ENCODE results near the gene P2RY4. TPM values are rescaled to one million over a fixed set of nuclear protein-coding genes. Genes with fewer than 3 reads are reported as not detected.

Gene P2RY4
- total RNA-seq = not detected

DNA sequence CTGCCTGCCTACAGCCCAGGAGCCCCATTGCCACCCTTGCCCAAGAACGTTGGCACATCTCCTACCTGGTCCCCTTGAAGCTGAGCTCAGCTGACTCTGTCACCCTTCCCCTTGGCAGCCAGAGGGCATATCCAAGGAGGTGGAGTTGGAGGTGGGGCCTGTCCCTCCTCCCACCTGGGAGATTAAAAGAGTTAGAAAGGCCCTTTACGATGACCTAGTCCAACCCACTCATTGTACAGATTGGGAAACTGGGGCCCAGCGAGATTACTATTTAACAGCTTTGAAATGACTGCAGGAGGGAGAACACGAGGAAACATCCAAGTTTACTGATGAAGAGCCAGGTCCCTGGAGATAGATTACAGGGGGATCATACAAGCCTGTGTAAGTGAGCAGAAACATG is at the start of gene P2RY4:
P2RY4 (minus strand) TSS at position 101 of the 400 bp plus-strand sequence. CDS start 580 bp downstream, outside the sequence.
- TF ChIP-seq, protein P1, sequence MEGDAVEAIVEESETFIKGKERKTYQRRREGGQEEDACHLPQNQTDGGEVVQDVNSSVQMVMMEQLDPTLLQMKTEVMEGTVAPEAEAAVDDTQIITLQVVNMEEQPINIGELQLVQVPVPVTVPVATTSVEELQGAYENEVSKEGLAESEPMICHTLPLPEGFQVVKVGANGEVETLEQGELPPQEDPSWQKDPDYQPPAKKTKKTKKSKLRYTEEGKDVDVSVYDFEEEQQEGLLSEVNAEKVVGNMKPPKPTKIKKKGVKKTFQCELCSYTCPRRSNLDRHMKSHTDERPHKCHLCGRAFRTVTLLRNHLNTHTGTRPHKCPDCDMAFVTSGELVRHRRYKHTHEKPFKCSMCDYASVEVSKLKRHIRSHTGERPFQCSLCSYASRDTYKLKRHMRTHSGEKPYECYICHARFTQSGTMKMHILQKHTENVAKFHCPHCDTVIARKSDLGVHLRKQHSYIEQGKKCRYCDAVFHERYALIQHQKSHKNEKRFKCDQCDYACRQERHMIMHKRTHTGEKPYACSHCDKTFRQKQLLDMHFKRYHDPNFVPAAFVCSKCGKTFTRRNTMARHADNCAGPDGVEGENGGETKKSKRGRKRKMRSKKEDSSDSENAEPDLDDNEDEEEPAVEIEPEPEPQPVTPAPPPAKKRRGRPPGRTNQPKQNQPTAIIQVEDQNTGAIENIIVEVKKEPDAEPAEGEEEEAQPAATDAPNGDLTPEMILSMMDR (IDR thresholded peaks at IDR 0.05) = no peak
- Histone ChIP-seq H3K36me3 (no peaks in the 10 kb centered on the region), H3K4me3 (no peak within 1 kb of the TSS), H3K9me3 (no peaks in the 10 kb centered on the region), H3K27me3 (no peaks in the 10 kb centered on the region), H3K4me1 (no peaks in the 10 kb centered on the region), H3K27ac (no peak within 1 kb of the TSS)
- DNase-seq (ENCODE audit: low spot score) = no peak

DNA sequence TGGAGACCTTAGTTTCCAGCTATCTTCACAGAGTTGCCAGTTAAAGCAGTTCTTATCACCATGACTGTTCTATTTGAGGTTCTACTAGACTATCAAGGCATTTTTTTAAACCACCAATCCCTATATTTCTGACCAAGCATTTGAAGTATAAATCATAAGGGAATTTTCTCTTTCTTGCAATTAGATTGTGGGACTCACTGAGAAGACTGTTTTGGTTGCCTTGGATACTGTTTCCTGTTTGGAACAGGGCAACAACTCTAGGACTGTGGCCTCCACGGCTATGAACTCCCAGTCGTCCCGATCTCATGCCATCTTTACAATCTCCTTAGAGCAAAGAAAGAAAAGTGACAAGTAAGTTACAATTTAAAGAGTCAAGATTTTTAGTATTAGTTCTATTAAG is 41.7 kb upstream of the P2RY4 start:
- Histone ChIP-seq H3K27ac (no peak overlapping the region), H3K27me3 (no peaks in the 10 kb centered on the region), H3K36me3 (no peaks in the 10 kb centered on the region), H3K4me1 (no peaks in the 10 kb centered on the region), H3K4me3 (no peak overlapping the region), H3K9me3 (no peaks in the 10 kb centered on the region)
- DNase-seq (ENCODE audit: low spot score) = no peak
- TF ChIP-seq, protein P1 (IDR thresholded peaks at IDR 0.05) = no peak

DNA sequence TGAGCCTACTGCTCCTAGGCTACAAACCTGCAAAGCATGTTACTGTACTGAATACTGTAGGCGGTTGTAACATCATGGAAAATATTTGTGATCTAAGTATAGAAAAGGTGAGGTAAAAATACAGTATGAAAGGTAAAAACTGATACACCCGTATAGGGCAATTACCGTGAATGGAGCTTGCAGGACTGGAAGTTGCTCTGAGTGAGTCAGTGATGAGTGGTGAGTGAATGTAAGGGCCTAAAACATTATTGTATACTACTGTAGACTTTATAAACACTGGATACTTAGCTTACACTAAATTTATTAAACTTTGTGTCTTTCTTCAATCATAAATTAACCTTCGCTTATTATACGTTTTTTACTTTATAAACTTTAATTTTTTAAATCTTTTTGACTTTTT is 33.6 kb upstream of the P2RY4 start:
- no peaks in the 10 kb centered on the region for H3K9me3 ChIP-seq
- no peaks in the 10 kb centered on the region for H3K36me3 ChIP-seq
- no peak for DNase-seq (ENCODE audit: low spot score)
- no peak overlapping the region for H3K4me3 ChIP-seq
- no peak overlapping the region for H3K27ac ChIP-seq
- H3K27me3 ChIP-seq = no peaks in the 10 kb centered on the region
- H3K4me1 ChIP-seq = peaks cover 0 to 11% of the 10 kb centered on the region in 2 donors
- TF ChIP-seq, protein P1 (IDR thresholded peaks at IDR 0.05) = no peak

DNA sequence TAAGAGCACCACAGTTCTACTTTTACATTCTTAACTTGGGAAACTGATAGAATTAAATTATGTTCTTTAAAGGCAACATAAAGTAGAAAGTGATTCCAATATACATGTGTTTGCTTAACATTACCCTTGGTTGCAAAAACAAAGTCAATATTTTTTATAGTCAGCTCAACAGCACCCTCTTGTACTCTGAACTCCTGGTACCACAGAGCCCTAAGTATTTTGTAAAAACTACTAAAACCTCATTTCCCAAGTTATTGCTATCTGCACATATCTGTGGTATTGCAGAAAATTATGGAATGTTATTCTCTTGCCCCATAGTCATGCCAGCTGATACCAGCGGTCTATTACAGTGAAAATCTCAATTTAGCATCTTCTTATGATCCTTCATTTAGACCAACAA is 32.8 kb upstream of the P2RY4 start:
- DNase-seq (ENCODE audit: low spot score) = no peak
- Histone ChIP-seq H3K4me3 (no peak overlapping the region), H3K9me3 (no peaks in the 10 kb centered on the region), H3K36me3 (no peaks in the 10 kb centered on the region), H3K27me3 (no peaks in the 10 kb centered on the region), H3K27ac (no peak overlapping the region), H3K4me1 (peaks cover 0 to 11% of the 10 kb centered on the region in 2 donors)
- TF ChIP-seq, protein P1 (IDR thresholded peaks at IDR 0.05) = no peak

GRCh38 chrX:70289793-70290770 is 30.1 kb upstream of the P2RY4 start, which contains the start of the genes KIF4A and PDZD11:
KIF4A (plus strand) TSS chrX:70290104; CDS start chrX:70290459, 355 bp downstream.
PDZD11 (minus strand) TSS chrX:70289927; CDS start chrX:70289341, 586 bp downstream.
- Histone ChIP-seq H3K36me3 (peaks cover 5% of the 10 kb centered on the region), H3K27me3 (no peaks in the 10 kb centered on the region), H3K4me1 (peaks cover 0 to 11% of the 10 kb centered on the region in 2 donors), H3K9me3 (no peaks in the 10 kb centered on the region), H3K27ac (peak within 1 kb of the TSS; percentile 51 to 65), H3K4me3 (peak within 1 kb of the TSS; percentile 39 to 57)
- peak; percentile 72 for DNase-seq (ENCODE audit: low spot score)
- TF ChIP-seq, protein P1 (IDR thresholded peaks at IDR 0.05) = no peak

Data from right atrium auricular region (tissue), 2 donors.